SK-N-SH (cell line): ENCODE data around the gene NR5A2. TPM values are rescaled to one million over a fixed set of nuclear protein-coding genes. Genes with fewer than 3 reads are reported as not detected.

Experiments used
- CTCF ChIA-PET: fragments of 300-600, 350-600 bp; formaldehyde crosslinking; extraction: SDS; loops from one replicate; lab custom pipeline; 2021; lab: Yijun Ruan, JAX
- POLR2A ChIA-PET: fragments of 350-600 bp; sonication (Branson Sonifier 250); formaldehyde crosslinking; extraction: SDS; loops from one replicate; lab custom pipeline; 2020; ENCODE audit warnings: antibody characterized with exemption, inconsistent platforms; lab: Yijun Ruan, JAX
- DNase-seq: peaks from one replicate; pipeline ENCODE4 v3.0.0; 2012
- H2AFZ ChIP-seq: fragments of 200-600 bp; sonication (generic); 2 replicates; pipeline ENCODE4 v1.8.1; 2016; ENCODE audit warnings: antibody characterized with exemption, mild to moderate bottlenecking, low read depth
- H3F3A ChIP-seq: fragments of 200-600 bp; sonication (generic); replicated peaks from 2 replicates; pipeline ENCODE3; 2016; ENCODE audit warnings: antibody characterized with exemption, mild to moderate bottlenecking; ENCODE audit not compliant: insufficient read depth
- H3K27ac ChIP-seq, 2 experiments: fragments of 200-500 bp in 1 of 2; fragments of 200-600 bp in 1 of 2; sonication (Bioruptor generic) in 1 of 2; sonication (generic), shearing (Covaris generic) in 1 of 2; 2 replicates each; pipeline versions ENCODE4 v1.5.1 to v1.6.1; 2014 to 2016; ENCODE audit warnings: low read depth in 2 of 2, inconsistent platforms in 1 of 2, low read length in 1 of 2, mild to moderate bottlenecking in 1 of 2, mixed read lengths in 1 of 2
- H3K27me3 ChIP-seq: fragments of 200-600 bp; sonication (generic), shearing (Covaris generic); 2 replicates; pipeline ENCODE4 v1.6.1; 2016; ENCODE audit warnings: mixed run types; ENCODE audit not compliant: insufficient read depth
- H3K36me3 ChIP-seq, 2 experiments: fragments of 200-500 bp in 1 of 2; fragments of 200-600 bp in 1 of 2; sonication (Bioruptor generic) in 1 of 2; sonication (generic) in 1 of 2; replicated peaks in 1 of 2; 2 replicates each; pipeline versions ENCODE3 to v1.5.1; 2014 to 2016; ENCODE audit warnings: low read length in 1 of 2, mild to moderate bottlenecking in 1 of 2; ENCODE audit not compliant: insufficient read depth in 2 of 2, control insufficient read depth in 1 of 2
- H3K4me1 ChIP-seq, 2 experiments: fragments of 200-500 bp in 1 of 2; fragments of 200-600 bp in 1 of 2; sonication (Bioruptor generic) in 1 of 2; sonication (generic), shearing (Covaris generic) in 1 of 2; 2 replicates each; pipeline versions ENCODE4 v1.5.1 to v1.6.1; 2014 to 2016; ENCODE audit warnings: low read depth in 1 of 2, low read length in 1 of 2, mixed run types in 1 of 2; ENCODE audit not compliant: insufficient read depth in 2 of 2, control insufficient read depth in 1 of 2
- H3K4me2 ChIP-seq: fragments of 200-600 bp; sonication (generic), shearing (Covaris generic); 2 replicates; pipeline ENCODE4 v1.6.1; 2017; ENCODE audit warnings: mixed run types
- H3K4me3 ChIP-seq, 2 experiments: fragments of 200-500 bp in 1 of 2; fragments of 200-600 bp in 1 of 2; sonication (Bioruptor generic) in 1 of 2; sonication (generic), shearing (Covaris generic) in 1 of 2; 2 replicates each; pipeline versions ENCODE4 v1.5.1 to v1.8.1; 2014 to 2016; ENCODE audit warnings: low read depth in 2 of 2, inconsistent platforms in 1 of 2, low read length in 1 of 2, mild to moderate bottlenecking in 1 of 2, mixed read lengths in 1 of 2, moderate library complexity in 1 of 2
- H3K79me2 ChIP-seq: fragments of 200-600 bp; sonication (generic); 2 replicates; pipeline ENCODE4 v1.8.1; 2017; ENCODE audit warnings: mild to moderate bottlenecking; ENCODE audit not compliant: insufficient read depth
- H3K9ac ChIP-seq: fragments of 200-600 bp; sonication (generic); 2 replicates; pipeline ENCODE4 v1.6.1; 2017; ENCODE audit warnings: mixed run types
- H3K9me2 ChIP-seq: fragments of 200-600 bp; sonication (generic); 2 replicates; pipeline ENCODE4 v1.6.1; 2017; ENCODE audit warnings: mixed run types
- H3K9me3 ChIP-seq: fragments of 200-600 bp; sonication (generic); 2 replicates; pipeline ENCODE4 v1.6.1; 2017; ENCODE audit warnings: mixed run types, mild to moderate bottlenecking, moderate library complexity
- H4K20me1 ChIP-seq: fragments of 200-600 bp; sonication (generic); 2 replicates; pipeline ENCODE4 v1.6.1; 2017; ENCODE audit warnings: mild to moderate bottlenecking, mixed run types; ENCODE audit not compliant: insufficient read depth
- CTCF ChIP-seq: fragments of 200-600 bp; sonication (generic); IDR thresholded peaks from 2 replicates; pipeline ENCODE4 v1.6.1; 2017; ENCODE audit warnings: antibody characterized with exemption, mild to moderate bottlenecking, moderate library complexity
- EP300 ChIP-seq, 2 experiments: IDR thresholded peaks; 2 replicates each; pipeline versions ENCODE4 v1.4.0 to v1.6.1; 2012; ENCODE audit warnings: borderline replicate concordance in 1 of 2, low read depth in 1 of 2, low read length in 1 of 2
- EZH2phosphoT487 ChIP-seq: fragments of 200-600 bp; sonication (generic); IDR thresholded peaks from 2 replicates; pipeline ENCODE4 v1.6.1; 2017; ENCODE audit warnings: low read depth, mixed run types, mild to moderate bottlenecking, antibody characterized with exemption, moderate library complexity, borderline replicate concordance
- FOXJ3 ChIP-seq: sonication (generic); formaldehyde crosslinking; IDR thresholded peaks from 2 replicates; pipeline ENCODE4 v1.5.1; 2020; ENCODE audit warnings: mild to moderate bottlenecking, missing genetic modification reagents
- FOXM1 ChIP-seq: IDR thresholded peaks from 2 replicates; pipeline ENCODE4 v1.4.0; 2012; ENCODE audit warnings: low read depth, mild to moderate bottlenecking
- GABPA ChIP-seq: IDR thresholded peaks from 2 replicates; pipeline ENCODE4 v1.4.0; 2012; ENCODE audit warnings: low read depth, mild to moderate bottlenecking
- JUND ChIP-seq: IDR thresholded peaks from 2 replicates; pipeline ENCODE4 v1.4.0; 2012
- MAX ChIP-seq: IDR thresholded peaks from 2 replicates; pipeline ENCODE4 v1.4.0; 2012; ENCODE audit warnings: low read depth
- MEF2A ChIP-seq: IDR thresholded peaks from 2 replicates; pipeline ENCODE4 v1.4.0; 2012; ENCODE audit warnings: low read depth, borderline replicate concordance
- NFIC ChIP-seq: IDR thresholded peaks from 2 replicates; pipeline ENCODE4 v1.4.0; 2012; ENCODE audit warnings: borderline replicate concordance
- POLR2AphosphoS5 ChIP-seq: IDR thresholded peaks from 2 replicates; pipeline ENCODE4 v1.6.1; 2012; ENCODE audit warnings: low read depth, low read length
- RCOR1 ChIP-seq: fragments of 150-350 bp; IDR thresholded peaks from 2 replicates; pipeline ENCODE4 v1.6.1; 2017; ENCODE audit warnings: antibody characterized with exemption, low read length
- REST ChIP-seq: IDR thresholded peaks from 2 replicates; pipeline ENCODE4 v1.6.1; 2012; ENCODE audit warnings: mild to moderate bottlenecking, low read depth, low read length, moderate library complexity
- WGBS: methylation state at CpG from one replicate; pipeline ENCODE4 v1.1.6; 2017; ENCODE audit warnings: low lambda C conversion rate; 5-methylcytosine and 5-hydroxymethylcytosine counted together
- polyA plus RNA-seq, 3 experiments: library from polyadenylated mRNA; depleted of rRNA; stranded (reverse); fragments of >200 nt; gene quantifications; 2 replicates each; pipeline ENCODE4 v1.2.3, GENCODE V29; 2012
- TF ChIP-seq, protein P1 (sequence below): IDR thresholded peaks from 2 replicates; pipeline ENCODE4 v1.4.0; 2012; ENCODE audit warnings: low read depth, borderline replicate concordance
- TF ChIP-seq, protein P2 (sequence below): fragments of 150-350 bp; IDR thresholded peaks from 2 replicates; pipeline ENCODE4 v1.6.1; 2016; ENCODE audit warnings: mild to moderate bottlenecking, low read depth, low read length

The NR5A2 gene
- polyA plus RNA-seq, 1 of the 3 experiments (the other 2 are of a cell fraction), result not detected

DNA sequence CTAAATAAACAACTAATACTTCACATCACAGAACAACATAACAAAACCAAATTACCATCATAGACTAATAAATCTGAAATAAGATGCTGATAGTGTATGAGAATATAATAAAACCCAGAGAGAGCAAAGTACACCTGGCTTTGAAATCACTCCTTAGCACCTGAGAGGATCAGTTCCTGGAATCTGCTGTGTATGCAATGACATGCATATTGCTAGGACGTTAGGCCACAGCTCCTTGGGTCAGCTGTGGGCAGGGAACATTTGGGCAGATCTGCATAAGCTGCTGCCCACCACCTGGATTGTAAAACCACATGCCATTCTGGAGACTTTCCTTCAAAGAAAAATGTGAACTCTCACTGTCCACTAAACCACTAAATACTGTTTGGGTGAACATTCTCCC is 81.1 kb downstream of the NR5A2 start (continued):
- TF ChIP-seq CTCF, result no peak

DNA sequence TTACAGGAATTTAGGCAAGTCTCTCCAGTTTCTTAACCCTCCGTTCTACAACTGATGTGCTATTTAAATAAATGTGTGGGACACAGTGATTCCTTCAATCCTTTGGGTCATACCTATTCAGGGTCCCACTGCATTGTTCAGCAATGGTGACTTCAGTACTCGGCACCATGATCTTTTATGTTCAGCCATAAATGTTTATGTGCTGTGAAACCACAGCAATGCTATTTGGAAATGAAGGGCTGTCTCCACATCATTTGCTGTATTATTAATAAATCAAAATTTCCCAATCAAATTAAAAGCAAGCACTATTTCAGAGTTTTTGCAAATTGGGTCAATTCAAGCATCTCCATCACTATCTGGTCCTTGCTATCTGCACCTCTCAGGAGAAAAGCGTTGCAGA is 84.8 kb downstream of the NR5A2 start:
- Histone ChIP-seq H3K4me2 (no peak overlapping the region), H3K9ac (no peak overlapping the region), H3K79me2 (no peaks in the 10 kb centered on the region), H3K27ac (no peak overlapping the region)
- DNase-seq, result no peak
- WGBS, result 56% methylated on average over 3 of the region's 3 CpGs
- POLR2A ChIA-PET, result no interaction called here
- TF ChIP-seq MAX, result no peak
- TF ChIP-seq EZH2phosphoT487, result no peak
- TF ChIP-seq MEF2A, result no peak
- no peak for TF ChIP-seq FOXJ3 (CRISPR knock-in tag)
- TF ChIP-seq, protein P1, sequence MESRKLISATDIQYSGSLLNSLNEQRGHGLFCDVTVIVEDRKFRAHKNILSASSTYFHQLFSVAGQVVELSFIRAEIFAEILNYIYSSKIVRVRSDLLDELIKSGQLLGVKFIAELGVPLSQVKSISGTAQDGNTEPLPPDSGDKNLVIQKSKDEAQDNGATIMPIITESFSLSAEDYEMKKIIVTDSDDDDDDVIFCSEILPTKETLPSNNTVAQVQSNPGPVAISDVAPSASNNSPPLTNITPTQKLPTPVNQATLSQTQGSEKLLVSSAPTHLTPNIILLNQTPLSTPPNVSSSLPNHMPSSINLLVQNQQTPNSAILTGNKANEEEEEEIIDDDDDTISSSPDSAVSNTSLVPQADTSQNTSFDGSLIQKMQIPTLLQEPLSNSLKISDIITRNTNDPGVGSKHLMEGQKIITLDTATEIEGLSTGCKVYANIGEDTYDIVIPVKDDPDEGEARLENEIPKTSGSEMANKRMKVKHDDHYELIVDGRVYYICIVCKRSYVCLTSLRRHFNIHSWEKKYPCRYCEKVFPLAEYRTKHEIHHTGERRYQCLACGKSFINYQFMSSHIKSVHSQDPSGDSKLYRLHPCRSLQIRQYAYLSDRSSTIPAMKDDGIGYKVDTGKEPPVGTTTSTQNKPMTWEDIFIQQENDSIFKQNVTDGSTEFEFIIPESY, result no peak
- no peak for TF ChIP-seq POLR2AphosphoS5
- TF ChIP-seq, protein P2, sequence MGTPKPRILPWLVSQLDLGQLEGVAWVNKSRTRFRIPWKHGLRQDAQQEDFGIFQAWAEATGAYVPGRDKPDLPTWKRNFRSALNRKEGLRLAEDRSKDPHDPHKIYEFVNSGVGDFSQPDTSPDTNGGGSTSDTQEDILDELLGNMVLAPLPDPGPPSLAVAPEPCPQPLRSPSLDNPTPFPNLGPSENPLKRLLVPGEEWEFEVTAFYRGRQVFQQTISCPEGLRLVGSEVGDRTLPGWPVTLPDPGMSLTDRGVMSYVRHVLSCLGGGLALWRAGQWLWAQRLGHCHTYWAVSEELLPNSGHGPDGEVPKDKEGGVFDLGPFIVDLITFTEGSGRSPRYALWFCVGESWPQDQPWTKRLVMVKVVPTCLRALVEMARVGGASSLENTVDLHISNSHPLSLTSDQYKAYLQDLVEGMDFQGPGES, result no peak
- no peak for TF ChIP-seq REST
- TF ChIP-seq FOXM1, result no peak
- TF ChIP-seq EP300 (IDR thresholded peaks at IDR 0.05; ENCODE audit: borderline replicate concordance in 1 of 2, low read depth in 1 of 2, low read length in 1 of 2), result no peak
- TF ChIP-seq JUND, result no peak
- TF ChIP-seq NFIC, result no peak
- TF ChIP-seq RCOR1, result no peak
- TF ChIP-seq GABPA, result no peak
- TF ChIP-seq, all 33 proteins: peak for 0
- CTCF ChIA-PET, result no interaction called here
- no peak overlapping the region for H3K4me3 ChIP-seq
- H3K36me3 ChIP-seq, result no peaks in the 10 kb centered on the region
- H3K27me3 ChIP-seq, result no peaks in the 10 kb centered on the region; the same call in 1 of the 2 replicates
- no peaks in the 10 kb centered on the region for H3K9me2 ChIP-seq
- H3K4me1 ChIP-seq, result no peaks in the 10 kb centered on the region
- H2AFZ ChIP-seq, result no peak overlapping the region
- no peaks in the 10 kb centered on the region for H3K9me3 ChIP-seq
- no peaks in the 10 kb centered on the region for H3F3A ChIP-seq
- no peaks in the 10 kb centered on the region for H4K20me1 ChIP-seq
